ENCODE results near the gene POU2F2. TPM values are rescaled to one million over a fixed set of nuclear protein-coding genes. Genes with fewer than 3 reads are reported as not detected.

Gene POU2F2
- total RNA-seq, 4 donors from 2014 or later, result 0.55 to 244 (median 0.71) TPM

- H3K36me3 ChIP-seq, result no peaks in the 10 kb centered on the region
- 80% methylated on average over 6 of the region's 6 CpGs for WGBS
- TF ChIP-seq POLR2A (IDR thresholded peaks at IDR 0.05) (no peak), POLR2AphosphoS5 (IDR thresholded peaks at IDR 0.05) (no peak), EP300 (IDR thresholded peaks at IDR 0.05) (no peak), CTCF (IDR thresholded peaks at IDR 0.05) (no peak)
- H3K27me3 ChIP-seq, result peaks cover 56% of the 10 kb centered on the region
- H3K9me3 ChIP-seq, result no peaks in the 10 kb centered on the region
- H3K4me1 ChIP-seq, result no peaks in the 10 kb centered on the region
- no peak overlapping the region for H3K4me3 ChIP-seq
- no peak overlapping the region for H3K27ac ChIP-seq
- DNase-seq (ENCODE audit: low spot score in 2 of 2), result no peak
Observed at GRCh38 chr19:42067315-42067888, 64.8 kb downstream of the POU2F2 start.

- peaks cover 56% of the 10 kb centered on the region for H3K27me3 ChIP-seq
- H3K36me3 ChIP-seq, result no peaks in the 10 kb centered on the region
- 46% methylated on average over 9 of the region's 9 CpGs for WGBS
- no peak overlapping the region for H3K4me3 ChIP-seq
- H3K27ac ChIP-seq, result no peak overlapping the region
- TF ChIP-seq EP300 (IDR thresholded peaks at IDR 0.05) (no peak), POLR2AphosphoS5 (IDR thresholded peaks at IDR 0.05) (no peak), CTCF (IDR thresholded peaks at IDR 0.05) (no peak)
- no peak for DNase-seq (ENCODE audit: low spot score in 2 of 2)
- H3K4me1 ChIP-seq, result no peaks in the 10 kb centered on the region
- H3K9me3 ChIP-seq, result no peaks in the 10 kb centered on the region
Observed at GRCh38 chr19:42066075-42066754, 66.0 kb downstream of the POU2F2 start.

- H3K9me3 ChIP-seq, result no peaks in the 10 kb centered on the region
- no peak overlapping the region for H3K27ac ChIP-seq
- 60% methylated on average over 1 of the region's 9 CpGs for WGBS
- H3K27me3 ChIP-seq, result peaks cover 53% of the 10 kb centered on the region
- TF ChIP-seq POLR2AphosphoS5 (IDR thresholded peaks at IDR 0.05), result no peak
- TF ChIP-seq POLR2A (IDR thresholded peaks at IDR 0.05), result no peak
- no peak for TF ChIP-seq EP300 (IDR thresholded peaks at IDR 0.05)
- TF ChIP-seq CTCF (IDR thresholded peaks at IDR 0.05), result no peak
- DNase-seq (ENCODE audit: low spot score in 2 of 2), result no peak
- H3K4me1 ChIP-seq, result no peaks in the 10 kb centered on the region
- no peak overlapping the region for H3K4me3 ChIP-seq
- H3K36me3 ChIP-seq, result no peaks in the 10 kb centered on the region
Observed at GRCh38 chr19:42065511-42065910, 66.7 kb downstream of the POU2F2 start.

- Histone ChIP-seq H3K4me1 (no peaks in the 10 kb centered on the region), H3K27me3 (peaks cover 48% of the 10 kb centered on the region), H3K4me3 (no peak overlapping the region), H3K36me3 (no peaks in the 10 kb centered on the region), H3K27ac (no peak overlapping the region), H3K9me3 (no peaks in the 10 kb centered on the region)
- 95% methylated on average over 10 of the region's 13 CpGs for WGBS
- no peak for DNase-seq (ENCODE audit: low spot score in 2 of 2)
- no peak for TF ChIP-seq POLR2AphosphoS5 (IDR thresholded peaks at IDR 0.05)
- no peak for TF ChIP-seq CTCF (IDR thresholded peaks at IDR 0.05)
- no peak for TF ChIP-seq POLR2A (IDR thresholded peaks at IDR 0.05)
Observed at GRCh38 chr19:42065051-42065450, 67.2 kb downstream of the POU2F2 start.

GRCh38 chr19:42064432-42064831 is 67.8 kb downstream of the POU2F2 start:
- TF ChIP-seq CTCF (IDR thresholded peaks at IDR 0.05) (no peak), EP300 (IDR thresholded peaks at IDR 0.05) (no peak), POLR2AphosphoS5 (IDR thresholded peaks at IDR 0.05) (no peak), POLR2A (IDR thresholded peaks at IDR 0.05) (no peak)
- WGBS, result 88% methylated on average over 6 of the region's 6 CpGs
- Histone ChIP-seq H3K27me3 (peaks cover 42% of the 10 kb centered on the region), H3K4me1 (no peaks in the 10 kb centered on the region), H3K4me3 (no peak overlapping the region), H3K36me3 (no peaks in the 10 kb centered on the region), H3K27ac (no peak overlapping the region), H3K9me3 (no peaks in the 10 kb centered on the region)
- DNase-seq (ENCODE audit: low spot score in 2 of 2), result no peak

Data from suprapubic skin (tissue), 4 donors.